Measurements from ENCODE around the gene ADAM23. TPM values are rescaled to one million over a fixed set of nuclear protein-coding genes. Genes with fewer than 3 reads are reported as not detected.

Gene ADAM23
- total and polyA plus RNA-seq, 4 donors: 0.12 to 0.51 (median 0.17) TPM; not detected in 1

GRCh38 chr2:206512999-206513398 lies 69.7 kb downstream of the ADAM23 start (continued):
- TF ChIP-seq RAD21 (IDR thresholded peaks at IDR 0.05): no peak

- TF ChIP-seq, protein P1, sequence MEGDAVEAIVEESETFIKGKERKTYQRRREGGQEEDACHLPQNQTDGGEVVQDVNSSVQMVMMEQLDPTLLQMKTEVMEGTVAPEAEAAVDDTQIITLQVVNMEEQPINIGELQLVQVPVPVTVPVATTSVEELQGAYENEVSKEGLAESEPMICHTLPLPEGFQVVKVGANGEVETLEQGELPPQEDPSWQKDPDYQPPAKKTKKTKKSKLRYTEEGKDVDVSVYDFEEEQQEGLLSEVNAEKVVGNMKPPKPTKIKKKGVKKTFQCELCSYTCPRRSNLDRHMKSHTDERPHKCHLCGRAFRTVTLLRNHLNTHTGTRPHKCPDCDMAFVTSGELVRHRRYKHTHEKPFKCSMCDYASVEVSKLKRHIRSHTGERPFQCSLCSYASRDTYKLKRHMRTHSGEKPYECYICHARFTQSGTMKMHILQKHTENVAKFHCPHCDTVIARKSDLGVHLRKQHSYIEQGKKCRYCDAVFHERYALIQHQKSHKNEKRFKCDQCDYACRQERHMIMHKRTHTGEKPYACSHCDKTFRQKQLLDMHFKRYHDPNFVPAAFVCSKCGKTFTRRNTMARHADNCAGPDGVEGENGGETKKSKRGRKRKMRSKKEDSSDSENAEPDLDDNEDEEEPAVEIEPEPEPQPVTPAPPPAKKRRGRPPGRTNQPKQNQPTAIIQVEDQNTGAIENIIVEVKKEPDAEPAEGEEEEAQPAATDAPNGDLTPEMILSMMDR (IDR thresholded peaks at IDR 0.05; ENCODE audit: low read depth, low read length, missing input control): no peak
- TF ChIP-seq GABPA (IDR thresholded peaks at IDR 0.05 in 1 of 2, conservative IDR thresholded peaks at IDR 0.05 in 1 of 2): no peak
- no peak for TF ChIP-seq JUND (IDR thresholded peaks at IDR 0.05)
- H3K9me3 ChIP-seq (ENCODE audit: control insufficient read depth in 4 of 4, low read length in 3 of 4): no peaks in the 10 kb centered on the region
- WGBS: 54% methylated on average over 1 of the region's 1 CpG
These were observed 72.2 kb downstream of the ADAM23 start for GRCh38 chr2:206515580-206515979.

DNA sequence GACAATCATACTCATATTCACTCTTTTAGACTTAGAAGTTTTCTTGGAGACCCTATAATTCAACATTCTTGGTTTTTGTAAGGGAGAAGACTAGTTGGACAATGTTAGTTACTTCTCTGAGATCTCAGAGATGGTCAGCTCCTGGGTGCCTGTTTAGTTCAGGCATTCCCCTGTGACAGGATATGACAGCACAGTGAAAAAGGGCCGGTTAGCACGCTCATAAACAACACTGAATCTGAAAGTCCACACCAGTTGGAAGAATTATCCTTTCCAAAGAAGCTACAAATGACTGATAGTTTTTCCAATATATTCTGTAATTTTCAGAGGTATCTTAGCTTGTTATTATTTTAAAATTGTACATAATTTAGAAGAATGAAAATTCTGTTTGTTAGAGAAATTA lies 75.7 kb downstream of the ADAM23 start:
- Histone ChIP-seq H3K27ac (ENCODE audit: low read depth in 1 of 2, low read length in 2 of 2) (no peak overlapping the region), H3K9ac (ENCODE audit: low read depth in 1 of 2, low read length in 2 of 2) (no peak overlapping the region), H3K4me1 (ENCODE audit: control insufficient read depth in 4 of 4, insufficient read depth in 4 of 4, low read length in 3 of 4) (no peaks in the 10 kb centered on the region), H3K36me3 (ENCODE audit: control insufficient read depth in 4 of 4, insufficient read depth in 3 of 4, low read depth in 1 of 4, low read length in 3 of 4) (no peaks in the 10 kb centered on the region), H3K4me3 (ENCODE audit: low read depth in 1 of 3, low read length in 3 of 3) (no peak overlapping the region), H3K27me3 (ENCODE audit: control insufficient read depth in 4 of 4, insufficient read depth in 4 of 4, low read length in 3 of 4) (peaks cover 0 to 2% (median 0%) of the 10 kb centered on the region in 4 donors), H3K9me3 (ENCODE audit: control insufficient read depth in 4 of 4, low read length in 3 of 4) (no peaks in the 10 kb centered on the region)
- DNase-seq (ENCODE audit: low spot score): no peak
- 84% methylated on average over 2 of the region's 2 CpGs for WGBS
- TF ChIP-seq ATF3 (IDR thresholded peaks at IDR 0.05): no peak
- TF ChIP-seq RAD21 (IDR thresholded peaks at IDR 0.05): no peak
- TF ChIP-seq GABPA (IDR thresholded peaks at IDR 0.05 in 1 of 2, conservative IDR thresholded peaks at IDR 0.05 in 1 of 2): no peak
- TF ChIP-seq, protein P1 (IDR thresholded peaks at IDR 0.05; ENCODE audit: low read depth, low read length, missing input control): no peak

More at GRCh38 chr2:206515580-206515979, 72.2 kb downstream of the ADAM23 start:
- Histone ChIP-seq H3K36me3 (ENCODE audit: control insufficient read depth in 4 of 4, insufficient read depth in 3 of 4, low read depth in 1 of 4, low read length in 3 of 4) (no peaks in the 10 kb centered on the region), H3K27me3 (ENCODE audit: control insufficient read depth in 4 of 4, insufficient read depth in 4 of 4, low read length in 3 of 4) (peaks cover 0 to 4% (median 1%) of the 10 kb centered on the region in 4 donors), H3K27ac (ENCODE audit: low read depth in 1 of 2, low read length in 2 of 2) (no peak overlapping the region), H3K4me1 (ENCODE audit: control insufficient read depth in 4 of 4, insufficient read depth in 4 of 4, low read length in 3 of 4) (no peaks in the 10 kb centered on the region), H3K4me3 (ENCODE audit: low read depth in 1 of 3, low read length in 3 of 3) (no peak overlapping the region), H3K9ac (ENCODE audit: low read depth in 1 of 2, low read length in 2 of 2) (no peak overlapping the region)
- no peak for DNase-seq (ENCODE audit: low spot score)

- no peaks in the 10 kb centered on the region for H3K4me1 ChIP-seq (ENCODE audit: control insufficient read depth in 4 of 4, insufficient read depth in 4 of 4, low read length in 3 of 4)
- H3K4me3 ChIP-seq (ENCODE audit: low read depth in 1 of 3, low read length in 3 of 3): no peak overlapping the region
- peaks cover 0 to 2% (median 0%) of the 10 kb centered on the region in 4 donors for H3K27me3 ChIP-seq (ENCODE audit: control insufficient read depth in 4 of 4, insufficient read depth in 4 of 4, low read length in 3 of 4)
- DNase-seq (ENCODE audit: low spot score): no peak
- H3K9me3 ChIP-seq (ENCODE audit: control insufficient read depth in 4 of 4, low read length in 3 of 4): no peaks in the 10 kb centered on the region
- no peak overlapping the region for H3K9ac ChIP-seq (ENCODE audit: low read depth in 1 of 2, low read length in 2 of 2)
- H3K27ac ChIP-seq (ENCODE audit: low read depth in 1 of 2, low read length in 2 of 2): no peak overlapping the region
- no peaks in the 10 kb centered on the region for H3K36me3 ChIP-seq (ENCODE audit: control insufficient read depth in 4 of 4, insufficient read depth in 3 of 4, low read depth in 1 of 4, low read length in 3 of 4)
- 74% methylated on average over 3 of the region's 3 CpGs for WGBS
- TF ChIP-seq, protein P2, sequence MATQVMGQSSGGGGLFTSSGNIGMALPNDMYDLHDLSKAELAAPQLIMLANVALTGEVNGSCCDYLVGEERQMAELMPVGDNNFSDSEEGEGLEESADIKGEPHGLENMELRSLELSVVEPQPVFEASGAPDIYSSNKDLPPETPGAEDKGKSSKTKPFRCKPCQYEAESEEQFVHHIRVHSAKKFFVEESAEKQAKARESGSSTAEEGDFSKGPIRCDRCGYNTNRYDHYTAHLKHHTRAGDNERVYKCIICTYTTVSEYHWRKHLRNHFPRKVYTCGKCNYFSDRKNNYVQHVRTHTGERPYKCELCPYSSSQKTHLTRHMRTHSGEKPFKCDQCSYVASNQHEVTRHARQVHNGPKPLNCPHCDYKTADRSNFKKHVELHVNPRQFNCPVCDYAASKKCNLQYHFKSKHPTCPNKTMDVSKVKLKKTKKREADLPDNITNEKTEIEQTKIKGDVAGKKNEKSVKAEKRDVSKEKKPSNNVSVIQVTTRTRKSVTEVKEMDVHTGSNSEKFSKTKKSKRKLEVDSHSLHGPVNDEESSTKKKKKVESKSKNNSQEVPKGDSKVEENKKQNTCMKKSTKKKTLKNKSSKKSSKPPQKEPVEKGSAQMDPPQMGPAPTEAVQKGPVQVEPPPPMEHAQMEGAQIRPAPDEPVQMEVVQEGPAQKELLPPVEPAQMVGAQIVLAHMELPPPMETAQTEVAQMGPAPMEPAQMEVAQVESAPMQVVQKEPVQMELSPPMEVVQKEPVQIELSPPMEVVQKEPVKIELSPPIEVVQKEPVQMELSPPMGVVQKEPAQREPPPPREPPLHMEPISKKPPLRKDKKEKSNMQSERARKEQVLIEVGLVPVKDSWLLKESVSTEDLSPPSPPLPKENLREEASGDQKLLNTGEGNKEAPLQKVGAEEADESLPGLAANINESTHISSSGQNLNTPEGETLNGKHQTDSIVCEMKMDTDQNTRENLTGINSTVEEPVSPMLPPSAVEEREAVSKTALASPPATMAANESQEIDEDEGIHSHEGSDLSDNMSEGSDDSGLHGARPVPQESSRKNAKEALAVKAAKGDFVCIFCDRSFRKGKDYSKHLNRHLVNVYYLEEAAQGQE (IDR thresholded peaks at IDR 0.05): no peak
- no peak for TF ChIP-seq TAF1 (conservative IDR thresholded peaks at IDR 0.05)
- no peak for TF ChIP-seq HNF4G (IDR thresholded peaks at IDR 0.05)
- no peak for TF ChIP-seq YY1 (IDR thresholded peaks at IDR 0.05)
- no peak for TF ChIP-seq FOXA2 (IDR thresholded peaks at IDR 0.05)
- TF ChIP-seq, protein P1 (IDR thresholded peaks at IDR 0.05; ENCODE audit: low read depth, low read length, missing input control): no peak
- TF ChIP-seq, protein P3, sequence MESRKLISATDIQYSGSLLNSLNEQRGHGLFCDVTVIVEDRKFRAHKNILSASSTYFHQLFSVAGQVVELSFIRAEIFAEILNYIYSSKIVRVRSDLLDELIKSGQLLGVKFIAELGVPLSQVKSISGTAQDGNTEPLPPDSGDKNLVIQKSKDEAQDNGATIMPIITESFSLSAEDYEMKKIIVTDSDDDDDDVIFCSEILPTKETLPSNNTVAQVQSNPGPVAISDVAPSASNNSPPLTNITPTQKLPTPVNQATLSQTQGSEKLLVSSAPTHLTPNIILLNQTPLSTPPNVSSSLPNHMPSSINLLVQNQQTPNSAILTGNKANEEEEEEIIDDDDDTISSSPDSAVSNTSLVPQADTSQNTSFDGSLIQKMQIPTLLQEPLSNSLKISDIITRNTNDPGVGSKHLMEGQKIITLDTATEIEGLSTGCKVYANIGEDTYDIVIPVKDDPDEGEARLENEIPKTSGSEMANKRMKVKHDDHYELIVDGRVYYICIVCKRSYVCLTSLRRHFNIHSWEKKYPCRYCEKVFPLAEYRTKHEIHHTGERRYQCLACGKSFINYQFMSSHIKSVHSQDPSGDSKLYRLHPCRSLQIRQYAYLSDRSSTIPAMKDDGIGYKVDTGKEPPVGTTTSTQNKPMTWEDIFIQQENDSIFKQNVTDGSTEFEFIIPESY (IDR thresholded peaks at IDR 0.05): no peak
- no peak for TF ChIP-seq SP1 (IDR thresholded peaks at IDR 0.05)
- TF ChIP-seq RAD21 (IDR thresholded peaks at IDR 0.05): no peak
- TF ChIP-seq JUND (IDR thresholded peaks at IDR 0.05): no peak
These were observed 77.1 kb downstream of the ADAM23 start for GRCh38 chr2:206520450-206520849.

Data from liver (tissue), 9 donors.